Adrenal gland (tissue), 12 donors: Measurements from ENCODE around the gene LRP8. TPM values are rescaled to one million over a fixed set of nuclear protein-coding genes. Genes with fewer than 3 reads are reported as not detected.

Experiments
- DNase-seq, 7 donors: peaks; one replicate each; pipeline ENCODE4 v3.0.0-alpha.2; 2019 to 2020
- H3K27ac ChIP-seq, 5 donors: fragments of 200-600 bp; sonication (generic) in 4 of 5; 1 replicate in 3 of 5; 2 replicates in 2 of 5; pipeline versions ENCODE4 v1.5.1 to v1.8.0; 2016 to 2020; ENCODE audit warnings: mild to moderate bottlenecking in 1 of 5
- H3K27me3 ChIP-seq: fragments of 200-600 bp; 2 replicates; pipeline ENCODE4 v1.8.0; 2021
- H3K36me3 ChIP-seq, 2 donors: fragments of 200-600 bp; replicated peaks in 1 of 2; 1 replicate in 1 of 2; 2 replicates in 1 of 2; pipeline versions ENCODE4 v1.5.1 to v1.8.0; 2018 to 2022
- H3K4me1 ChIP-seq, 2 donors: fragments of 200-600 bp; replicated peaks in 1 of 2; 1 replicate in 1 of 2; 2 replicates in 1 of 2; pipeline versions ENCODE4 v1.5.1 to v1.8.0; 2018 to 2021
- H3K4me3 ChIP-seq, 4 donors: fragments of 200-600 bp; sonication (generic) in 3 of 4; one replicate each; pipeline ENCODE4 v1.5.1; 2016 to 2018
- H3K9me3 ChIP-seq, 3 donors: fragments of 200-600 bp; sonication (generic) in 1 of 3; replicated peaks in 1 of 3; 1 replicate in 2 of 3; 2 replicates in 1 of 3; pipeline versions ENCODE4 v1.5.1 to v1.8.0; 2016 to 2021
- POLR2A ChIP-seq, 2 donors: fragments of 450-650 bp; IDR thresholded peaks; one replicate each; pipeline ENCODE4 v1.6.1; 2017; ENCODE audit warnings: antibody characterized with exemption in 2 of 2, mild to moderate bottlenecking in 2 of 2, moderate library complexity in 1 of 2
- WGBS, 4 donors: extraction: QIAGEN DNeasy Blood & Tissue Kit in 2 of 4; methylation state at CpG; one replicate each; pipeline versions ENCODE4 v1.1.5 to v1.1.7; 2013 to 2017; 5-methylcytosine and 5-hydroxymethylcytosine counted together
- intact Hi-C, 2 donors: fragments of 100-400 bp; cut with DNase I; formaldehyde crosslinking; loops; one replicate each; pipeline versions ENCODE4 v1.14.1 to v1.15.0; 2022 to 2023
- polyA plus RNA-seq, 3 donors: library from polyadenylated mRNA; stranded (reverse); fragments of 200-250 nt in 2 of 3; fragments of 350-450 nt in 1 of 3; fragmentation: Illumina TruSeq in 1 of 3; extraction: RNeasy Lipid Tissue Mini Kit (QIAGEN cat#74804) in 1 of 3; gene quantifications; one replicate each; pipeline ENCODE4 v1.2.3, GENCODE V29; 2013 to 2014
- total RNA-seq, 9 donors: library from RNA; depleted of rRNA in 4 of 9; stranded (reverse); fragments of >200 nt in 4 of 9; fragments of 120-200 nt in 1 of 9; fragmentation: NEBNext Ultra II Directional in 1 of 9; extraction: Animal tissue kit (Norgen Biotek cat#: 25700) in 1 of 9; gene quantifications; one replicate each; pipeline versions ENCODE4 v1.1.0 to v1.2.4, GENCODE V29; 2013 to 2023
- TF ChIP-seq, protein P1 (sequence below), 6 experiments: fragments of 450-650 bp in 4 of 6; fragments of 200-600 bp in 2 of 6; sonication (generic) in 1 of 6; IDR thresholded peaks; 1 replicate in 5 of 6; 2 replicates in 1 of 6; pipeline versions ENCODE4 v1.5.1 to v1.8.0; 2016 to 2021; ENCODE audit warnings: antibody characterized with exemption in 6 of 6, mild to moderate bottlenecking in 2 of 6, moderate library complexity in 1 of 6
- donor health status: healthy with polysubstance abuse.
- donor health status: Bipolar disorder and iron deficiency.
- donor health status: DM: yes; HTN: yes; CAD: no.
- donor health status: DM: no; HTN: no; CAD: no.
- donor health status: DM: no; HTN: no; CAD: no.
- donor health status: DM: yes; HTN: yes; CAD: no.

The LRP8 gene
- total and polyA plus RNA-seq, 12 donors: 0.64 to 7.6 (median 2.7) TPM

DNA sequence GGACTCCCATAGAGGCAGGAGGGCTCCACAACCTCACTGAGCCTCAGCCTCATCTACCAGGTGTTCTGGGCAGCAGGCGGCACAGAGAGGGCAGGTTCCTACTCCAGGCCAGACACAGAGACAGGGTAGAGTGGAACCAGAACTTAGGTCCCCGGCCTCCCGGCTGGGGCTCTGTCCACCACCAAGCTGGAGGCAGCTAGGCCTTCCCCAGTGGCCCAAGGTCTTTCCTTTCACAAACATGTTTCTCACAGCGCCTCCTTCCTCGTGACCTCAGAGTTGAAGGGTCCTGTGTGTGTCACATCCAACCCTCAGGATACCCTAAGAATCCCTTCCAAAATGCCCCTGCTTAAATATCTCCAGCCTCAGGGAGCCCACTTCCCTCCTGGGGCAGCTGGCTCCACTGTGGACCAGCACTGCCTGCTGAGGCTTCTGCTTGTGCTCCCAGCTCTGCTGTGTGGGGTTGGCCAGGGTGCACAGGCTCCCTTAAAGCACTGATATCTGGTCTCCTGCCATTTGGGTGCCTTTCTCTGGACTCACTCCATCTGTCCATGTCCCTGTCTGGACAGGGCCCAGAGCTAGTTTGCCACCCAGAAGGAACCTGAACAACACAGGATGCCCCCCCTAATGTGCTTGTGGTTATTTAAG lies 56.3 kb downstream of the LRP8 start:
- no peaks in the 10 kb centered on the region for H3K27me3 ChIP-seq
- no peaks in the 10 kb centered on the region for H3K36me3 ChIP-seq
- H3K4me3 ChIP-seq: no peak overlapping the region
- no peaks in the 10 kb centered on the region for H3K9me3 ChIP-seq
- no peak for DNase-seq
- no peak overlapping the region for H3K27ac ChIP-seq
- intact Hi-C loops: no loop called here
- H3K4me1 ChIP-seq: no peaks in the 10 kb centered on the region
- 93 to 100% (median 96%) methylated on average over 3 to 5 of the region's 5 CpGs for WGBS, 4 donors
- TF ChIP-seq, protein P1, sequence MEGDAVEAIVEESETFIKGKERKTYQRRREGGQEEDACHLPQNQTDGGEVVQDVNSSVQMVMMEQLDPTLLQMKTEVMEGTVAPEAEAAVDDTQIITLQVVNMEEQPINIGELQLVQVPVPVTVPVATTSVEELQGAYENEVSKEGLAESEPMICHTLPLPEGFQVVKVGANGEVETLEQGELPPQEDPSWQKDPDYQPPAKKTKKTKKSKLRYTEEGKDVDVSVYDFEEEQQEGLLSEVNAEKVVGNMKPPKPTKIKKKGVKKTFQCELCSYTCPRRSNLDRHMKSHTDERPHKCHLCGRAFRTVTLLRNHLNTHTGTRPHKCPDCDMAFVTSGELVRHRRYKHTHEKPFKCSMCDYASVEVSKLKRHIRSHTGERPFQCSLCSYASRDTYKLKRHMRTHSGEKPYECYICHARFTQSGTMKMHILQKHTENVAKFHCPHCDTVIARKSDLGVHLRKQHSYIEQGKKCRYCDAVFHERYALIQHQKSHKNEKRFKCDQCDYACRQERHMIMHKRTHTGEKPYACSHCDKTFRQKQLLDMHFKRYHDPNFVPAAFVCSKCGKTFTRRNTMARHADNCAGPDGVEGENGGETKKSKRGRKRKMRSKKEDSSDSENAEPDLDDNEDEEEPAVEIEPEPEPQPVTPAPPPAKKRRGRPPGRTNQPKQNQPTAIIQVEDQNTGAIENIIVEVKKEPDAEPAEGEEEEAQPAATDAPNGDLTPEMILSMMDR (IDR thresholded peaks at IDR 0.05): no peak
- TF ChIP-seq POLR2A (IDR thresholded peaks at IDR 0.05): no peak

DNA sequence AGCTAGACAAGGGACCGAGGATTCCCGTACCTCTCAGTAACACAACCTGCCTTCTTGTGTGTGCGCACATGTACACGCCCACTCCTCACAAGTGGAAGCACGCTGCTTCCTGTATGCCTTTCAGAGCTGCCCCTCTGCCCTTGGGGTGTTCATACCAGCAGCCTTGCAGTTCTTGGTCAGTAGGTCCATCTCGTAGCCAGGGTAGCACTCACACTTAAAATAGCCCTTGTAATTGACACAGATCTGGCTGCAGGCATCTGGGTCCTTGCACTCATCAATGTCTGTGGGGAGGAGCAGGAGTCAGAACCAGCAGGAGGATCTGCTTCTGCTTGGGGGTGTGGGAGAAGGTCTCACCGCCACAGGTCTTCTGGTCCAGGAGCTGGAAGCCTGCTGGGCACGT lies 57.0 kb downstream of the LRP8 start:
- no peaks in the 10 kb centered on the region for H3K9me3 ChIP-seq
- DNase-seq: no peak
- intact Hi-C loops: no loop called here
- TF ChIP-seq, protein P1 (IDR thresholded peaks at IDR 0.05): no peak
- TF ChIP-seq POLR2A (IDR thresholded peaks at IDR 0.05): no peak
- 92 to 98% (median 94%) methylated on average over 5 to 8 of the region's 8 CpGs for WGBS, 4 donors
- H3K4me3 ChIP-seq: no peak overlapping the region
- H3K4me1 ChIP-seq: no peaks in the 10 kb centered on the region
- no peak overlapping the region for H3K27ac ChIP-seq
- no peaks in the 10 kb centered on the region for H3K27me3 ChIP-seq
- H3K36me3 ChIP-seq: no peaks in the 10 kb centered on the region

DNA sequence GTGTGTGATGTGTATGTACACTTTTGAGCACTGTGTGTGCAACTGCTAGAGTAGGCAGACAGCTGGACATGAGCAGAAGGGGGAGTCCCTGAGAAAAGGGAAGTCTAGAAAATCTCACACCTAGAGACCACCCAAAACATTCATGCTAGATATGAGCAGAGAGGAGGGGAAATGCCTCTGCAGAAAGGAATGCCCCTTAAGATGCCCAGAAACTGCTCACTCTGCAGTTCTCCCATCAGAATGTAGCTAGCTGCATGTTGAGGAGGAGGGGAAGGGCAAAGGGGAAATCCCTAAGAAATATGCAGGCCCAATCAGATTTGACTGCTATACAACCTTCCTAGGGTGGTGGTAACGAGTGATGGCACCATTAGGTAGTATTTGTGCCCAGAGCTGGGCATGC lies 57.8 kb downstream of the LRP8 start:
- no peak for DNase-seq
- Histone ChIP-seq H3K4me3 (no peak overlapping the region), H3K36me3 (no peaks in the 10 kb centered on the region), H3K27ac (no peak overlapping the region), H3K4me1 (no peaks in the 10 kb centered on the region), H3K27me3 (no peaks in the 10 kb centered on the region), H3K9me3 (no peaks in the 10 kb centered on the region)
- TF ChIP-seq, protein P1 (IDR thresholded peaks at IDR 0.05): no peak
- no peak for TF ChIP-seq POLR2A (IDR thresholded peaks at IDR 0.05)
- 77 to 90% (median 79%) methylated on average over 1 of the region's 1 CpG for WGBS, 4 donors
- intact Hi-C loops: no loop called here

DNA sequence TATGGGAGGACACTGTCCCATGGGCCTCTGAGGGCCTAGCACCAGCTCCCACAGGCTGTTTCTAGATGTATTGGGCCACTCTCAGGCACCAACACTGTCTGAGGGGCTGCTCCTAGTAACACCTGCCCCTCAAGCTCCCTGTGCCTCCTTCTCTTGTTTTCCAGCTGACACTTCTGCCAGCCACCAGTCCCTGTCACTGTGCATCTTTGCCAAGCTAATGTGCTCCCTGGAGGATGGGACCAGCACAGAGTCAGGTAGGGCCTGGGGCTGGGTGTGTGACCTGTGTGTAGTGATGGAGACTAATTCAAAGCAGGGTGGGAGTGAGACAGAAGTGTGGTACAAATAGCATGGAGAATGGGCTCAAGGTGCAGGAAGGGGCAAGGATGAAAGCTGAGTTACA lies 60.1 kb downstream of the LRP8 start:
- Histone ChIP-seq H3K36me3 (no peaks in the 10 kb centered on the region), H3K4me1 (no peaks in the 10 kb centered on the region), H3K27me3 (no peaks in the 10 kb centered on the region), H3K9me3 (no peaks in the 10 kb centered on the region), H3K4me3 (no peak overlapping the region), H3K27ac (no peak overlapping the region)
- DNase-seq: no peak
- TF ChIP-seq POLR2A (IDR thresholded peaks at IDR 0.05): no peak
- TF ChIP-seq, protein P1 (IDR thresholded peaks at IDR 0.05): no peak
- intact Hi-C loops: no loop called here
